Measurements from ENCODE around the gene CCDC30.

Gene CCDC30

DNA sequence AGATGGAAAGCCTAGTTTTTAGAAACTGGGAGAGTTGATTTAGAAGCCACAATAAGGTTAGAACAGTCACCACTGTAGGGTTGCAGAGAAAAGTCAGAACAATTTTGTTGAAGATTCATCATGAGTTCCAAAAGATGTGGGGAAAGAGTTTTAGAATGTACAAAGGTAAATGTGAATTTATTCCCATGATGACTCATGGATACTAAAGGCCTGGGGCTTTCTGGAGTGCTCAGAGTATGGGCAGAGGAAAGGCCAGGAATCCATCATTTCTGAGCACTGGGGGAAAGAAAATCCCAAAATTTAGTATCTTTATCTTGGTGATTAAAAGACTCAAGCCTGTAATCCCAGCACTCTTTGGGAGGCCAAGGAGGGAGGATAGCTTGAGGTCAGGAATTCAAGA is 236.9 kb downstream of the CCDC30 start:
- Histone ChIP-seq H3K4me3 (ENCODE audit: low read length) (no peak overlapping the region), H3K27me3 (ENCODE audit: insufficient read depth, low read length) (no peaks in the 10 kb centered on the region)

DNA sequence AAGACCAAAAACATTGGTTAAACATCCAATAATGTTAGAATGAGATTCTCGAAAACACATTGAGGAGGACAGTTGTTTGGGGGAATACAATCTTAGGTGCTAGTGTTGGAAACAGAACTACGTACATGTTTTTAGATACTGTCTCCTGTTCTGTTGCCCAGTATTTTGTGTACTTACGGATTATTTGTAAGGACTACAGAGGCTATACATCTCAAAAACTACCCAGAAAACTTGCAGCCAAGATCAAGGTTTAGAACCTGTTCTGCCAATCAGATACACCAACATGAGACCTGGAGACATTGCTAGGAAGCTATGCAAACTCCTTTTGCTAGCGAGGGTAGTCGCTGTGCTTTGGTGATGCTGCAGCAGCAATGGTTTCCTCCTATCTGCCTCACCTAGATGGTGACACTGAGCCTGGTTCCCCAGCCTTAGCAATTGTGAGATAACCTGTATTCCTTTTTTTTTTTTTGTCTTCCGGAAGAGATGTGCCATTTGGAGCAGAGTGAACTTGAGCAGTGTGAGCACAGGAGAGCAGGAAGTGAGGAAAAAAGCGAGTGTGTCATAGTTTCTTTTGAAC is 240.9 kb downstream of the CCDC30 start:
- no peaks in the 10 kb centered on the region for H3K27me3 ChIP-seq (ENCODE audit: insufficient read depth, low read length)
- H2AFZ ChIP-seq (ENCODE audit: low read depth, low read length), result no peak overlapping the region
- H3K36me3 ChIP-seq (ENCODE audit: insufficient read depth, low read length), result peaks cover 87% of the 10 kb centered on the region
- H3K9me3 ChIP-seq (ENCODE audit: low read length), result peaks cover 6% of the 10 kb centered on the region
- H3K4me1 ChIP-seq (ENCODE audit: insufficient read depth, low read length), result no peaks in the 10 kb centered on the region
- H3K4me3 ChIP-seq (ENCODE audit: low read length), result no peak overlapping the region

More for the DNA sequence above, 236.9 kb downstream of the CCDC30 start:
- peaks cover 96% of the 10 kb centered on the region for H3K36me3 ChIP-seq (ENCODE audit: insufficient read depth, low read length)
- H3K9me3 ChIP-seq (ENCODE audit: low read length), result no peaks in the 10 kb centered on the region
- H3K4me1 ChIP-seq (ENCODE audit: insufficient read depth, low read length), result no peaks in the 10 kb centered on the region
- H2AFZ ChIP-seq (ENCODE audit: low read depth, low read length), result no peak overlapping the region

Data from neuron (in vitro differentiated cells).